Endothelial cell (in vitro differentiated cells): Measurements from ENCODE around the gene CCM2. TPM values are rescaled to one million over a fixed set of nuclear protein-coding genes. Genes with fewer than 3 reads are reported as not detected.

Experiments
- DNase-seq: peaks from one replicate; pipeline ENCODE4 v3.0.0; 2021; ENCODE audit warnings: low spot score
- H3K27ac Mint-ChIP-seq: one replicate; pipeline ENCODE4 v1.8.0; 2021; ENCODE audit warnings: mixed read lengths, inconsistent platforms; ENCODE audit not compliant: unreplicated experiment
- H3K27me3 Mint-ChIP-seq: one replicate; pipeline ENCODE4 v1.8.0; 2021; ENCODE audit warnings: mild to moderate bottlenecking, moderate library complexity, mixed read lengths, inconsistent platforms; ENCODE audit not compliant: unreplicated experiment
- H3K36me3 Mint-ChIP-seq: one replicate; pipeline ENCODE4 v1.8.0; 2021; ENCODE audit warnings: mild to moderate bottlenecking, low read depth, mixed read lengths, inconsistent platforms; ENCODE audit not compliant: unreplicated experiment
- H3K4me1 Mint-ChIP-seq: one replicate; pipeline ENCODE4 v1.8.0; 2021; ENCODE audit warnings: mild to moderate bottlenecking, mixed read lengths, inconsistent platforms; ENCODE audit not compliant: unreplicated experiment
- H3K4me3 Mint-ChIP-seq: one replicate; pipeline ENCODE4 v1.8.0; 2021; ENCODE audit warnings: mild to moderate bottlenecking, mixed read lengths, inconsistent platforms; ENCODE audit not compliant: unreplicated experiment
- H3K9me3 Mint-ChIP-seq: one replicate; pipeline ENCODE4 v1.8.0; 2021; ENCODE audit warnings: mixed read lengths, inconsistent platforms; ENCODE audit not compliant: unreplicated experiment
- CTCF ChIP-seq: fragments of 200-600 bp; sonication (generic); IDR thresholded peaks from one replicate; pipeline ENCODE4 v1.5.0; 2021; ENCODE audit warnings: antibody characterized with exemption; ENCODE audit not compliant: unreplicated experiment
- total RNA-seq: library from RNA; stranded (reverse); fragmentation: NEBNext Ultra II Directional; extraction: Animal tissue kit (Norgen Biotek cat#: 25700); gene quantifications from one replicate; pipeline ENCODE4 v1.2.1, GENCODE V29; 2021; ENCODE audit not compliant: unreplicated experiment

The CCM2 gene
- total RNA-seq, 1 donor from 2014 or later = 59.8 TPM

GRCh38 chr7:45001826-45002225 lies 1.8 kb downstream of the CCM2 start:
- Mint-ChIP-seq H3K27ac (no peak overlapping the region), H3K36me3 (peaks cover 4% of the 10 kb centered on the region), H3K4me3 (no peak overlapping the region), H3K27me3 (peaks cover 6% of the 10 kb centered on the region), H3K4me1 (peaks cover 13% of the 10 kb centered on the region), H3K9me3 (no peaks in the 10 kb centered on the region)
- no peak for TF ChIP-seq CTCF
- no peak for DNase-seq

DNA sequence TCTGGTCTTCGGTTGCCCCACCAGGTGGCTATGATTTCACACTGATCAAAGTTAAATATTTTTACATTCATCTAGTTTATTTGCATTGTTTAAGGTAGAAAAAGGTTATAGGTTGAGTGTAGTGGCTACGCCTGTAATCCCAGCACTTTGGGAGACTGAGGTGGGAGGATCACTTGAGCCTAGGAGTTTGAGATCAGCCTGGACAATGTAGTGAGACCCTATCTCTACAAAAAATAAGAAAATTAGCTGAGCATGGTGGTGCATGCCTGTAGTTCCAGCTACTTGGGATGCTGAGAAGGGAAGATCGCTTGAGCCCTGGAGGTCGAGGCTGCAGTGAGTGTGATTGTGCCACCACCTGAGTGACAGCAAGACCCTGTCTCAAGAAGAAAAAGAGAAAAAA lies 3.8 kb downstream of the CCM2 start:
- Mint-ChIP-seq H3K36me3 (no peaks in the 10 kb centered on the region), H3K4me1 (peaks cover 8% of the 10 kb centered on the region), H3K4me3 (no peak overlapping the region), H3K27me3 (peaks cover 6% of the 10 kb centered on the region), H3K9me3 (no peaks in the 10 kb centered on the region), H3K27ac (no peak overlapping the region)
- no peak for DNase-seq
- no peak for TF ChIP-seq CTCF

- TF ChIP-seq CTCF = no peak
- DNase-seq = no peak
- no peak overlapping the region for H3K27ac Mint-ChIP-seq
- no peaks in the 10 kb centered on the region for H3K9me3 Mint-ChIP-seq
- H3K4me1 Mint-ChIP-seq = no peaks in the 10 kb centered on the region
- H3K36me3 Mint-ChIP-seq = no peaks in the 10 kb centered on the region
- H3K27me3 Mint-ChIP-seq = peaks cover 2% of the 10 kb centered on the region
- H3K4me3 Mint-ChIP-seq = no peak overlapping the region
These were observed 7.1 kb downstream of the CCM2 start for GRCh38 chr7:45007106-45007505.

- H3K4me1 Mint-ChIP-seq = no peaks in the 10 kb centered on the region
- H3K27ac Mint-ChIP-seq = no peak overlapping the region
- peaks cover 2% of the 10 kb centered on the region for H3K27me3 Mint-ChIP-seq
- no peak overlapping the region for H3K4me3 Mint-ChIP-seq
- no peak for TF ChIP-seq CTCF
- H3K9me3 Mint-ChIP-seq = no peaks in the 10 kb centered on the region
- H3K36me3 Mint-ChIP-seq = peaks cover under 1% of the 10 kb centered on the region
- no peak for DNase-seq
These were observed 7.7 kb downstream of the CCM2 start for GRCh38 chr7:45007571-45008328.

DNA sequence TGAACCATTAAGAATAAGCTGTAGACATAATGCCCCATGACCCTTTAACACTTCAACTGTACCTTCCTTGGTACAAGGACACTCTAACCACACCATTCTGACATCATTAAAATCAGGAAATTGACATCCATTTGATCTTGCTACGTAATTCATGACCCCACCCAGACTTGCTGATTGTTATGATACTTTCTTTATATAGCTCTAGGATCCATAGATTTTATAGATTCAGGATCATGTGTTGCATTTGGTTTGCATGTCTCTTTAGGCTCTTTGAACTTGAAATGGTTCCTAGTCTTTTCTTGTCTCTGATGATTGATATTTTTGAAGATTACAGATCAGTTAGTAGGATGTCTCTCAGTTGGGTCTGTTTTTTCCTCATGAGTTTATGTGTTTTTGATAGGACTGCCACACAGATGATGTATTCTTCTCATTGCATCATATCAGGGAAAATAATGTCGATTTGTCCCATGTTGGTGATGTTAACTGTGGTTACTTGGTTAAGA lies 13.5 kb downstream of the CCM2 start:
- Mint-ChIP-seq H3K27ac (no peak overlapping the region), H3K36me3 (peaks cover 13% of the 10 kb centered on the region), H3K27me3 (no peaks in the 10 kb centered on the region), H3K4me3 (no peak overlapping the region), H3K4me1 (peaks cover 14% of the 10 kb centered on the region), H3K9me3 (no peaks in the 10 kb centered on the region)
- TF ChIP-seq CTCF = no peak
- DNase-seq = no peak
